Measurements from ENCODE around the gene PDE4B.
"Not testable (repeated sequence)": the region's sequence is repeated elsewhere in the genome, so short reads cannot be mapped to it uniquely, and the experiment has no call there.

PDE4B gene

DNA sequence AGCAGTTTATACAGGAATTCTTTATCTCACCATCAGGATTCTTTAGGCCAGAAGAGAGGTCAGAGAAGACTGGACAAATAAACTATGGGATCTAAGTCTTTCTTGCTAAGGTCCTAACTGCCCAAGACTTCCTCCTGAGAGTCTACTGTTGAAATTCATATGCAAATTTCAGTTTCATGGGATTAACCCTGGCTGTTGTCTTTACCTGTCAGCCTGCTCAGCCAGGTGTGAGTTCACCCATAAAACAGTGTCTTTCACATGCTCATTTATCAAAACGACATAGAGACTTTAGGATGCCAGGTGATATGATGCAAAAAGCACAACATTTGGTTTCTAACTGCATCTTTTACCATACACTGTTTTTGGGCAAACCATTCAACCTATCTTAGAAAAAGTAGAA, 211.0 kb downstream of the PDE4B start:
- Histone ChIP-seq H3K4me2 (ENCODE audit: low read depth, low read length, poor library complexity, severe bottlenecking) (no peak overlapping the region), H3K27me3 (ENCODE audit: insufficient read depth, low read length, poor library complexity, severe bottlenecking) (no peaks in the 10 kb centered on the region), H3K36me3 (ENCODE audit: insufficient read depth, low read length) (no peaks in the 10 kb centered on the region), H4K20me1 (ENCODE audit: insufficient read depth, low read length, poor library complexity, severe bottlenecking) (no peaks in the 10 kb centered on the region), H3K9ac (ENCODE audit: low read depth, low read length, poor library complexity, severe bottlenecking) (no peak overlapping the region), H2AFZ (ENCODE audit: low read length) (no peak overlapping the region), H3K79me2 (ENCODE audit: insufficient read depth, low read length) (no peaks in the 10 kb centered on the region), H3K4me3 (ENCODE audit: low read length, poor library complexity, severe bottlenecking) (no peak overlapping the region), H3K4me1 (ENCODE audit: insufficient read depth, low read length, poor library complexity, severe bottlenecking) (no peaks in the 10 kb centered on the region), H3F3A (ENCODE audit: low read depth) (no peaks in the 10 kb centered on the region), H3K9me3 (ENCODE audit: insufficient read depth, low read depth, low read length) (no peaks in the 10 kb centered on the region), H3K9me2 (replicated peaks; ENCODE audit: low read depth, low read length) (no peaks in the 10 kb centered on the region)
- TF ChIP-seq, protein P1, sequence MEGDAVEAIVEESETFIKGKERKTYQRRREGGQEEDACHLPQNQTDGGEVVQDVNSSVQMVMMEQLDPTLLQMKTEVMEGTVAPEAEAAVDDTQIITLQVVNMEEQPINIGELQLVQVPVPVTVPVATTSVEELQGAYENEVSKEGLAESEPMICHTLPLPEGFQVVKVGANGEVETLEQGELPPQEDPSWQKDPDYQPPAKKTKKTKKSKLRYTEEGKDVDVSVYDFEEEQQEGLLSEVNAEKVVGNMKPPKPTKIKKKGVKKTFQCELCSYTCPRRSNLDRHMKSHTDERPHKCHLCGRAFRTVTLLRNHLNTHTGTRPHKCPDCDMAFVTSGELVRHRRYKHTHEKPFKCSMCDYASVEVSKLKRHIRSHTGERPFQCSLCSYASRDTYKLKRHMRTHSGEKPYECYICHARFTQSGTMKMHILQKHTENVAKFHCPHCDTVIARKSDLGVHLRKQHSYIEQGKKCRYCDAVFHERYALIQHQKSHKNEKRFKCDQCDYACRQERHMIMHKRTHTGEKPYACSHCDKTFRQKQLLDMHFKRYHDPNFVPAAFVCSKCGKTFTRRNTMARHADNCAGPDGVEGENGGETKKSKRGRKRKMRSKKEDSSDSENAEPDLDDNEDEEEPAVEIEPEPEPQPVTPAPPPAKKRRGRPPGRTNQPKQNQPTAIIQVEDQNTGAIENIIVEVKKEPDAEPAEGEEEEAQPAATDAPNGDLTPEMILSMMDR (conservative IDR thresholded peaks at IDR 0.05; ENCODE audit: low read length) = no peak
- TF ChIP-seq EZH2phosphoT487 (IDR thresholded peaks at IDR 0.05; ENCODE audit: borderline replicate concordance) = no peak

DNA sequence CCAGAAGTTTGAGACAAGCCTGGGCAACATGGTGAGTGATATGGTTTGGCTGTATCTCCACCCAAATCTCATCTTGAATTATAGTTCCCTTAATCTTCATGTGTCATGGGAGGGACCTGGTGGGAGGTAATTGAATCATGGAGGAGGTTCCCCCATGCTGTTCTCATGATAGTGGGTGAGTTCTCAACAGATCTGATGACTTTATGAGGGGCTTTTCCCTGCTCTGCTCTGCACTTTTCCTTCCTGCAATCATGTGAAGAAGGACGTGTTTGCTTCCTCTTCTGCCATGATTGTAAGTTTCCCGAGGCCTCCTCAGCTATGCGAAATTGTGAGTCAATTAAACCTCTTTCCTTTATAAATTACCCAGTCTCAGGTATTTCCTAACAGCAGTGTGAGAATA, 213.8 kb downstream of the PDE4B start:
- H3K9me2 ChIP-seq (replicated peaks; ENCODE audit: low read depth, low read length); H3K27me3 ChIP-seq (ENCODE audit: insufficient read depth, low read length, poor library complexity, severe bottlenecking); H3K9me3 ChIP-seq (ENCODE audit: insufficient read depth, low read depth, low read length); H3K4me3 ChIP-seq (ENCODE audit: low read length, poor library complexity, severe bottlenecking); H3K4me1 ChIP-seq (ENCODE audit: insufficient read depth, low read length, poor library complexity, severe bottlenecking); H2AFZ ChIP-seq (ENCODE audit: low read length); H3K4me2 ChIP-seq (ENCODE audit: low read depth, low read length, poor library complexity, severe bottlenecking); H3K79me2 ChIP-seq (ENCODE audit: insufficient read depth, low read length); H4K20me1 ChIP-seq (ENCODE audit: insufficient read depth, low read length, poor library complexity, severe bottlenecking); H3F3A ChIP-seq (ENCODE audit: low read depth); H3K36me3 ChIP-seq (ENCODE audit: insufficient read depth, low read length); H3K9ac ChIP-seq (ENCODE audit: low read depth, low read length, poor library complexity, severe bottlenecking): not testable (repeated sequence)

DNA sequence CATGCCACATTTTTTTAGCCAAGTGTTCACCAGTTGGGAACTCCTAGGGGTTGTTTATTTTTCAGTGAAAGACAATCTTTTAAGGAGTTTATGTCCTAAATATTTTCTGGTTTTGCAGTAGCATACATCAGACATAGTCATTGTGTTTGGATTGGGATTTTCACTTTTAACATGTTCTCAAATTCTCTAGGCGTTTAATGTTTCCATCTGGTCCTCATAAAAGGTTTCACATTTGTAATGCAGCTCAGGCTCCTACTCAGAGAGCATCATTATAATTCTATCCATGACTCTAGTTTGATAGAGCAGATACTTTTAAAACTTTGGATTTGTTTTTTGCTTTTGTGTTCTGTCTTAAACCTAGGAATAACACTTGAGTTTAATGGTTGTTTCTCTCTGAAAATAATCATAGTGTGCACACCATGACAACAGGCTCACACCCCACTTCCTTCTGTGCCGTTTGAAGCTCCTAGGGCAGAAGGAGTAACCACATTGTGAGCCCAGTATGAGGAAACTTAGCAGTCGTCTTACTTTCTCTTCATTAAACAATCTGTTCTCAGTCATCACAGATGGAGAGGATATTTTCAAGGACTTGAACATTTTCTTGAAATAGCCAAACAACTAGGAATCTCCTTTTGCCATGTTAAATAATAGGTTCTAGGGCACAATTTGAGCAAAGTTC, 219.6 kb downstream of the PDE4B start:
- Histone ChIP-seq H3K9ac (ENCODE audit: low read depth, low read length, poor library complexity, severe bottlenecking) (peak overlapping the region; percentile 29), H3K27me3 (ENCODE audit: insufficient read depth, low read length, poor library complexity, severe bottlenecking) (no peaks in the 10 kb centered on the region), H3F3A (ENCODE audit: low read depth) (no peaks in the 10 kb centered on the region), H3K4me1 (ENCODE audit: insufficient read depth, low read length, poor library complexity, severe bottlenecking) (peaks cover 16% of the 10 kb centered on the region), H3K36me3 (ENCODE audit: insufficient read depth, low read length) (no peaks in the 10 kb centered on the region), H4K20me1 (ENCODE audit: insufficient read depth, low read length, poor library complexity, severe bottlenecking) (no peaks in the 10 kb centered on the region), H3K9me2 (replicated peaks; ENCODE audit: low read depth, low read length) (no peaks in the 10 kb centered on the region), H2AFZ (ENCODE audit: low read length) (peak overlapping the region; percentile 70), H3K79me2 (ENCODE audit: insufficient read depth, low read length) (no peaks in the 10 kb centered on the region), H3K4me2 (ENCODE audit: low read depth, low read length, poor library complexity, severe bottlenecking) (peak overlapping the region; percentile 55), H3K4me3 (ENCODE audit: low read length, poor library complexity, severe bottlenecking) (peak overlapping the region; percentile 46), H3K9me3 (ENCODE audit: insufficient read depth, low read depth, low read length) (no peaks in the 10 kb centered on the region)
- TF ChIP-seq, protein P1 (conservative IDR thresholded peaks at IDR 0.05; ENCODE audit: low read length) = no peak
- no peak for TF ChIP-seq EZH2phosphoT487 (IDR thresholded peaks at IDR 0.05; ENCODE audit: borderline replicate concordance)

DNA sequence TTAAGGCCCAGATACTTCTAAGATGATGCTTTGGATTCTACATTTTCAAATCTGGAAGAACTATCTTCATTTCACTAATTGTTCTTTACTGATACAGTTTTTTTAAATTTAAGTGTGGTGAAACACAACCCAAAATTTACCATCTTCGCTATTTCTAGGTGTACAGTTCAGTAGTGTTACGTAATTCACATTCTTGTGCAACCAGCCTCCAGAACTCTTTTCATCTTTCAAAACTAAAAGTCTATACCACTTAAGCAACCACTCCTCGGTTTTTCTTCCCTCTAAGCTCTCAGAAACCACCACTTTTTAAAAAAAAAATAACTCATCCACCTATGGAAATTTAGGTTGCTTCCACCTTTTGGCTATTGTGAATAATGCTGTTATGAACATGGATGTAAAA, 220.7 kb downstream of the PDE4B start:
- Histone ChIP-seq H3K9me3 (ENCODE audit: insufficient read depth, low read depth, low read length) (no peaks in the 10 kb centered on the region), H2AFZ (ENCODE audit: low read length) (no peak overlapping the region), H3K36me3 (ENCODE audit: insufficient read depth, low read length) (no peaks in the 10 kb centered on the region), H3K9me2 (replicated peaks; ENCODE audit: low read depth, low read length) (no peaks in the 10 kb centered on the region), H3K79me2 (ENCODE audit: insufficient read depth, low read length) (no peaks in the 10 kb centered on the region), H3K9ac (ENCODE audit: low read depth, low read length, poor library complexity, severe bottlenecking) (no peak overlapping the region), H3F3A (ENCODE audit: low read depth) (no peaks in the 10 kb centered on the region), H3K4me2 (ENCODE audit: low read depth, low read length, poor library complexity, severe bottlenecking) (no peak overlapping the region), H3K27me3 (ENCODE audit: insufficient read depth, low read length, poor library complexity, severe bottlenecking) (no peaks in the 10 kb centered on the region), H3K4me1 (ENCODE audit: insufficient read depth, low read length, poor library complexity, severe bottlenecking) (peaks cover 16% of the 10 kb centered on the region), H3K4me3 (ENCODE audit: low read length, poor library complexity, severe bottlenecking) (no peak overlapping the region), H4K20me1 (ENCODE audit: insufficient read depth, low read length, poor library complexity, severe bottlenecking) (no peaks in the 10 kb centered on the region)
- TF ChIP-seq EZH2phosphoT487 (IDR thresholded peaks at IDR 0.05; ENCODE audit: borderline replicate concordance) = no peak
- TF ChIP-seq, protein P1 (conservative IDR thresholded peaks at IDR 0.05; ENCODE audit: low read length) = no peak

Measured in Loucy (cell line).